Mesodermal cell (in vitro differentiated cells): ENCODE data around the gene BEND4.

ENCODE experiments used
- H3K27ac ChIP-seq: 2 replicates; pipeline ENCODE4 v1.7.0; 2013; ENCODE audit warnings: mild to moderate bottlenecking, low read depth, low read length, moderate library complexity; ENCODE audit not compliant: severe bottlenecking
- H3K36me3 ChIP-seq: 2 replicates; pipeline ENCODE4 v1.7.1; 2013; ENCODE audit warnings: mild to moderate bottlenecking, low read length, moderate library complexity; ENCODE audit not compliant: control insufficient read depth, insufficient read depth
- H3K4me1 ChIP-seq: one replicate; pipeline ENCODE4 v1.7.1; 2013; ENCODE audit warnings: mild to moderate bottlenecking, low read length; ENCODE audit not compliant: insufficient read depth, control insufficient read depth, poor library complexity, severe bottlenecking
- H3K4me3 ChIP-seq: 2 replicates; pipeline ENCODE4 v1.7.0; 2013; ENCODE audit warnings: low read length, control low read depth, mild to moderate bottlenecking; ENCODE audit not compliant: insufficient read depth, poor library complexity, severe bottlenecking; ENCODE audit errors: extremely low read depth
- H3K9me3 ChIP-seq: 2 replicates; pipeline ENCODE4 v1.7.1; 2013; ENCODE audit warnings: mild to moderate bottlenecking, low read length, moderate library complexity; ENCODE audit not compliant: control insufficient read depth
- WGBS, 2 experiments: methylation state at CpG; one replicate each; pipeline ENCODE4 v1.1.5; 2013; ENCODE audit warnings: missing lambda C conversion rate in 2 of 2; ENCODE audit not compliant: insufficient coverage in 2 of 2; 5-methylcytosine and 5-hydroxymethylcytosine counted together

Gene BEND4

DNA sequence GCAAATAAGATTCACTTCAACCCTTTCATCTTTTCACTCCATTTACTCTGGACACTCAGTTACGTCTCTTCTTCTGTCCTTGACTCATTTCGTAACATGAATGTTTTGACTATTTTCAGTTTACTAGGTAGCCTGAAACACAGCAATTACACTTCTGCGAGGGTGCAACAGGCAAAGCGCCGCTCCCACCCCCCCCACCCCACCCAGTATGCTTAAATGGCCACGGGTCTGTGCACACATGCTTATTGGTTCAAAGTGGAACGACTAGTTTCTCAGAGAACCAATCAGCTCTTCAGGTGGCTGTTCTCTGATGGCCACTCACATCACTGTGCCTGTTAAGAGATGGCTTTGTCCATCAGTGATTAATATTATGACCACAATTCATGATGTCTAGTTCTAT, 3.5 kb downstream of the BEND4 start:
- Histone ChIP-seq H3K4me1 (no peaks in the 10 kb centered on the region), H3K36me3 (no peaks in the 10 kb centered on the region), H3K27ac (no peak overlapping the region), H3K4me3 (no peak overlapping the region), H3K9me3 (no peaks in the 10 kb centered on the region)
- WGBS, 2 experiments, result 38 to 40% methylated on average over 2 of the region's 7 CpGs

DNA sequence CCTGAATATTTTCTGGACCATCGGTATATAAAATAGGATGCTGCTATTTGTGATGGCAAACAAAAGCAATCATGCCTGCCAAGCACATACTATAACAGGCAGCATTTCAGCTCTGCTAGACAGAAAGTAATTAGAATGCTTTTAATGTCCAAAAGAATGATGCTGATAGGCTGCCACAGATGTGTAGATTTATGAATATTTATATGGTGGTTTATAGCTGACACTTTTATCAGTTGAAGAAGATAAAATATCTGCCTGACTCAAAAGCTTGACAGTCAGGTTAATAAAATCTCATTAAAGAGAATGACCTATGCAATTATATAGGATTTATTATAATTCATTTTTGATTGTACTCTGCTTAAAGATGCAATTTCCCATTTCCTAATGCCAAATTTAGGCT, 4.0 kb downstream of the BEND4 start:
- Histone ChIP-seq H3K4me1 (no peaks in the 10 kb centered on the region), H3K4me3 (no peak overlapping the region), H3K27ac (no peak overlapping the region), H3K9me3 (no peaks in the 10 kb centered on the region), H3K36me3 (no peaks in the 10 kb centered on the region)
- no CpG with 5 or more reads among the region's 1 CpG for WGBS, 2 experiments

GRCh38 chr4:42144028-42144427, 8.4 kb downstream of the BEND4 start:
- Histone ChIP-seq H3K9me3 (no peaks in the 10 kb centered on the region), H3K4me1 (no peaks in the 10 kb centered on the region), H3K4me3 (no peak overlapping the region), H3K36me3 (no peaks in the 10 kb centered on the region), H3K27ac (no peak overlapping the region)
- 85 to 91% methylated on average over 6 to 7 of the region's 7 CpGs for WGBS, 2 experiments

- H3K4me1 ChIP-seq, result no peaks in the 10 kb centered on the region
- WGBS, 2 experiments, result 86 to 94% methylated on average over 2 to 3 of the region's 4 CpGs
- no peaks in the 10 kb centered on the region for H3K36me3 ChIP-seq
- no peaks in the 10 kb centered on the region for H3K9me3 ChIP-seq
- no peak overlapping the region for H3K27ac ChIP-seq
- H3K4me3 ChIP-seq, result no peak overlapping the region
These were observed 9.9 kb downstream of the BEND4 start for GRCh38 chr4:42142591-42142990.

- H3K9me3 ChIP-seq, result no peaks in the 10 kb centered on the region
- no peak overlapping the region for H3K4me3 ChIP-seq
- WGBS, 2 experiments, result 70% methylated on average over 2 of the region's 3 CpGs; no CpG with 5 or more reads in 1 of the 2 experiments
- no peaks in the 10 kb centered on the region for H3K36me3 ChIP-seq
- H3K4me1 ChIP-seq, result no peaks in the 10 kb centered on the region
- no peak overlapping the region for H3K27ac ChIP-seq
These were observed 16.1 kb downstream of the BEND4 start for GRCh38 chr4:42136371-42136770.

- WGBS, 2 experiments, result 88% methylated on average over 1 of the region's 1 CpG; no CpG with 5 or more reads in 1 of the 2 experiments
- H3K4me3 ChIP-seq, result no peak overlapping the region
- no peaks in the 10 kb centered on the region for H3K9me3 ChIP-seq
- no peaks in the 10 kb centered on the region for H3K4me1 ChIP-seq
- no peak overlapping the region for H3K27ac ChIP-seq
- H3K36me3 ChIP-seq, result no peaks in the 10 kb centered on the region
These were observed 19.4 kb downstream of the BEND4 start for GRCh38 chr4:42133006-42133405.

- H3K36me3 ChIP-seq, result no peaks in the 10 kb centered on the region
- H3K9me3 ChIP-seq, result no peaks in the 10 kb centered on the region
- 86 to 98% methylated on average over 4 to 5 of the region's 7 CpGs for WGBS, 2 experiments
- no peak overlapping the region for H3K4me3 ChIP-seq
- H3K27ac ChIP-seq, result no peak overlapping the region
- no peaks in the 10 kb centered on the region for H3K4me1 ChIP-seq
These were observed 20.4 kb downstream of the BEND4 start for GRCh38 chr4:42132099-42132498.

DNA sequence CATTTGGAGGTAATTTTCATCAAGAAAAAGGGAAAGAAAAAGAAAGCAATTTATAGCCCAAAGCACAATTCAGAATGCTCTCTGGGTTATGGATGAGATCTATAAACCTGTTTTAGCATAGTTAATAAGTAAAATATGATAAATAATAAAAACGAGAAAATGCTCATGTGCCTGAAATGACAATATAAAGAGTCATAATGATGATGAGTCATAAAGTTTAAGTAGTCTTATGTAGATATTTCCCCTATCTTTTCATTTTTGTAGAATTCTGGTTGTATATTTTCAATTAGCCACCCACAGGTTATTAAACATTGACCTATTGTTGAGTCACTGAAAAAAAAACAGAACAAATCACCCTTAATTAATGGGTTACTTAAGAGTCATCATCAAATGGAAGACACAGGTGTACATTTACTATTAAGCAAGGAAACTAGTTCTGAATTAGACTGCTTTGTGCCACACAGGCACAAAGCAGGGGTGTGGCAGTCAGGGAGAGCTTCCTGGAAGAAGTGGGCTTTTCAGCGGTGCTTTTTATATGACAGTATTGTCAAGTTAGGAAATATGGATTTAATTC, 29.3 kb downstream of the BEND4 start:
- Histone ChIP-seq H3K4me1 (no peaks in the 10 kb centered on the region), H3K4me3 (no peak overlapping the region), H3K9me3 (no peaks in the 10 kb centered on the region), H3K36me3 (no peaks in the 10 kb centered on the region), H3K27ac (no peak overlapping the region)
- no CpG with 5 or more reads among the region's 2 CpGs for WGBS, 2 experiments

DNA sequence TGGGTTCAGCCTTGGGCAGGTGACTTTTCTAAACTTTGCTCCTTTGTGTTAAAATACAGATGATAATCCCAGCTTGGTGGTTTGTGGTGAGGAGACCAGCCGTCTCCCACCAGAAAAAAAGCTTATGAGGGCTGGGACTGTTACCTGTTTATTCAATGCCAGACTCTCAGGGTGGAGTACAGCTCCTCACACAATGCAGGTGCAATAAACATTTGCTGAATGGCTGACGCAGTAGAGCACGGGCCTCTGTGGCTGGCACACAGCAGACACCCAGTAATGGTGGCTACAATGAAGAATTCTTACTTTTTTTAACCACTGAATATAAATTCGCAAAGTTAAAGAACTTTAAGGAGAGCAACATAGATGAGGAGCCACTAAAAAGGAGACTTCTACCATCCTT, 30.2 kb downstream of the BEND4 start:
- WGBS, 2 experiments, result 93 to 100% methylated on average over 1 to 4 of the region's 4 CpGs
- no peaks in the 10 kb centered on the region for H3K4me1 ChIP-seq

DNA sequence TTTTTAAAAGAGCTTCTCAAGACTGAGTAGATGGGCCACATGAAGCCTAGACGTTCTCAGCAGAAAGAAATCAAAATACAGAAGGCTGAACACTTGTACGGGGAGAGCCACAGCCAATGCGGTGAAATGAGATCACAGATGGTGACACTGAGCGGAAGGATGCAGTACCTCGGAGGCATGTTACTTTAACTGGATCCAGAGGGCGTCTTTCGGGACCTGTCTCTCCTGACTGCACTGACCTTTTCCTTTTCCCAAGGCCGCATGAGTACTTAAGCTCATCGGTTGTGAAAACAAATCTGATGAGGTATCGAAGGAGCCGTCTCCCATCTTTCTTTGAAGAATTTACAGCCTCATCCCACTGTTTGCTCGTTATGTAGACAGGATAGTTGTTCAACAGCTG, 32.6 kb downstream of the BEND4 start:
- H3K4me3 ChIP-seq, result no peak overlapping the region
- 78 to 79% methylated on average over 12 of the region's 12 CpGs for WGBS, 2 experiments
- H3K4me1 ChIP-seq, result no peaks in the 10 kb centered on the region
- H3K9me3 ChIP-seq, result no peaks in the 10 kb centered on the region
- H3K27ac ChIP-seq, result no peak overlapping the region
- H3K36me3 ChIP-seq, result no peaks in the 10 kb centered on the region

More for the DNA sequence above, 30.2 kb downstream of the BEND4 start:
- no peak overlapping the region for H3K4me3 ChIP-seq
- H3K27ac ChIP-seq, result no peak overlapping the region
- H3K9me3 ChIP-seq, result no peaks in the 10 kb centered on the region
- no peaks in the 10 kb centered on the region for H3K36me3 ChIP-seq

DNA sequence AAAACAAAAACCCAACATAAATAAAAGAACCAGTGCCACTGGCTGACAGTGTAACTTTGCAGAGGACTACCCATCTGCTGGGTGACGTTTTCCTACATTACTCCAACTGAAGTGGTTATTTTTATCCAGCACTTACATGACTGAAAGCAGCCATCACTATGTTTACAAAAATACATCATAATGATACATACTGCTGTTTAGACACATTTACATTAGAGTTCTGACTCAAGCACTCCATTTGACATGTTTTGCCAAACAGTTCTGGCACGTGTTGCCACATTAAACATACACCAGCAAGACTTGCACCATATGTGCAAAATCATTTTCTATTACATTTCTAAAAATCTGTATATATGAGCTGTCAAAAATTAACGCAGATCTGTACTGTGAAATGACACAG, 39.6 kb downstream of the BEND4 start:
- H3K9me3 ChIP-seq, result no peaks in the 10 kb centered on the region
- no peaks in the 10 kb centered on the region for H3K4me1 ChIP-seq
- H3K36me3 ChIP-seq, result no peaks in the 10 kb centered on the region
- WGBS, 2 experiments, result 73 to 100% methylated on average over 1 of the region's 3 CpGs
- no peak overlapping the region for H3K27ac ChIP-seq
- H3K4me3 ChIP-seq, result no peak overlapping the region
